CD4-positive, alpha-beta T cell (primary cell): Measurements from ENCODE around the gene EZR. TPM values are rescaled to one million over a fixed set of nuclear protein-coding genes. Genes with fewer than 3 reads are reported as not detected.

ENCODE experiments used
- ATAC-seq: fragments of 200-7000 bp; cut with Tn5 transposase; one replicate; pipeline ENCODE4 v1.10.0; 2022; ENCODE audit warnings: mild to moderate bottlenecking; ENCODE audit not compliant: poor library complexity
- CTCF ChIA-PET: fragments of 350-600 bp; sonication (Branson Sonifier 250); formaldehyde crosslinking; loops from one replicate; lab custom pipeline; 2021; ENCODE audit warnings: antibody characterized with exemption, inconsistent platforms; lab: Charles Lee
- POLR2A ChIA-PET: fragments of 350-600 bp; sonication (Branson Sonifier 250); formaldehyde crosslinking; loops from one replicate; lab custom pipeline; 2021; ENCODE audit warnings: antibody characterized with exemption, inconsistent platforms; lab: Charles Lee
- DNase-seq, 14 experiments: peaks; one replicate each; pipeline ENCODE4 v3.0.0-alpha.2; 2013 to 2020; ENCODE audit warnings: mixed read lengths in 2 of 14
- H3K27ac ChIP-seq, 2 donors: one replicate each; pipeline versions ENCODE4 v1.5.1 to v1.7.0; 2013; ENCODE audit warnings: low read length in 2 of 2, low read depth in 1 of 2, mild to moderate bottlenecking in 1 of 2
- H3K27me3 ChIP-seq, 2 experiments: 1 replicate in 1 of 2; 2 replicates in 1 of 2; pipeline versions ENCODE4 v1.6.1 to v1.7.0; 2013; ENCODE audit warnings: low read length in 2 of 2, control low read depth in 1 of 2, mild to moderate bottlenecking in 1 of 2, moderate library complexity in 1 of 2; ENCODE audit not compliant: insufficient read depth in 2 of 2, control insufficient read depth in 1 of 2
- H3K36me3 ChIP-seq: one replicate; pipeline ENCODE4 v1.6.1; 2013; ENCODE audit warnings: low read length, control low read depth; ENCODE audit not compliant: insufficient read depth
- H3K4me1 ChIP-seq: one replicate; pipeline ENCODE4 v1.6.1; 2013; ENCODE audit warnings: low read length, control low read depth; ENCODE audit not compliant: insufficient read depth
- H3K4me3 ChIP-seq: one replicate; pipeline ENCODE4 v1.5.1; 2013; ENCODE audit warnings: mild to moderate bottlenecking, low read length, moderate library complexity
- H3K9me3 ChIP-seq, 2 experiments: 1 replicate in 1 of 2; 2 replicates in 1 of 2; pipeline versions ENCODE4 v1.6.1 to v1.7.0; 2013; ENCODE audit warnings: low read length in 2 of 2, mild to moderate bottlenecking in 2 of 2, control low read depth in 1 of 2, moderate library complexity in 1 of 2; ENCODE audit not compliant: control insufficient read depth in 1 of 2, insufficient read depth in 1 of 2
- H3K27ac Mint-ChIP-seq: one replicate; pipeline ENCODE4 v1.8.0; 2020; ENCODE audit warnings: mixed read lengths
- H3K27me3 Mint-ChIP-seq: one replicate; pipeline ENCODE4 v1.8.0; 2021; ENCODE audit warnings: mixed read lengths
- H3K36me3 Mint-ChIP-seq: one replicate; pipeline ENCODE4 v1.8.0; 2021; ENCODE audit warnings: low read depth, mixed read lengths
- H3K4me1 Mint-ChIP-seq: one replicate; pipeline ENCODE4 v1.8.0; 2021; ENCODE audit warnings: low read depth, mixed read lengths
- H3K4me3 Mint-ChIP-seq: one replicate; pipeline ENCODE4 v1.8.0; 2020; ENCODE audit warnings: mild to moderate bottlenecking, mixed read lengths
- H3K9me3 Mint-ChIP-seq: one replicate; pipeline ENCODE4 v1.8.0; 2020; ENCODE audit warnings: mixed read lengths
- CTCF ChIP-seq: fragments of 200-600 bp; IDR thresholded peaks from one replicate; pipeline ENCODE4 v1.8.0; 2022; ENCODE audit warnings: antibody characterized with exemption, mild to moderate bottlenecking
- intact Hi-C, 2 experiments: fragments of 100-400 bp; cut with DNase I in 1 of 2; cut with micrococcal nuclease in 1 of 2; formaldehyde crosslinking; loops; one replicate each; pipeline versions ENCODE4 v1.15.1 to v1.9.0; 2023 to 2025; cut with DNase I, micrococcal nuclease
- microRNA-seq: library from miRNA; unstranded; fragments of <30 nt; microRNA quantifications from one replicate; pipeline ENCODE4 v1.2.0, GENCODE V29; 2021; ENCODE audit warnings: borderline microRNAs expressed, borderline replicate concordance
- total RNA-seq, 174 experiments: library from RNA in 2 of 174; stranded (reverse) in 2 of 174; gene quantifications; one replicate each; pipeline ENCODE4 v1.2.3 and lab custom pipeline; 2021 to 2026

EZR gene
- total RNA-seq, 2 experiments from 2014 or later, result 434 to 449 TPM

DNA sequence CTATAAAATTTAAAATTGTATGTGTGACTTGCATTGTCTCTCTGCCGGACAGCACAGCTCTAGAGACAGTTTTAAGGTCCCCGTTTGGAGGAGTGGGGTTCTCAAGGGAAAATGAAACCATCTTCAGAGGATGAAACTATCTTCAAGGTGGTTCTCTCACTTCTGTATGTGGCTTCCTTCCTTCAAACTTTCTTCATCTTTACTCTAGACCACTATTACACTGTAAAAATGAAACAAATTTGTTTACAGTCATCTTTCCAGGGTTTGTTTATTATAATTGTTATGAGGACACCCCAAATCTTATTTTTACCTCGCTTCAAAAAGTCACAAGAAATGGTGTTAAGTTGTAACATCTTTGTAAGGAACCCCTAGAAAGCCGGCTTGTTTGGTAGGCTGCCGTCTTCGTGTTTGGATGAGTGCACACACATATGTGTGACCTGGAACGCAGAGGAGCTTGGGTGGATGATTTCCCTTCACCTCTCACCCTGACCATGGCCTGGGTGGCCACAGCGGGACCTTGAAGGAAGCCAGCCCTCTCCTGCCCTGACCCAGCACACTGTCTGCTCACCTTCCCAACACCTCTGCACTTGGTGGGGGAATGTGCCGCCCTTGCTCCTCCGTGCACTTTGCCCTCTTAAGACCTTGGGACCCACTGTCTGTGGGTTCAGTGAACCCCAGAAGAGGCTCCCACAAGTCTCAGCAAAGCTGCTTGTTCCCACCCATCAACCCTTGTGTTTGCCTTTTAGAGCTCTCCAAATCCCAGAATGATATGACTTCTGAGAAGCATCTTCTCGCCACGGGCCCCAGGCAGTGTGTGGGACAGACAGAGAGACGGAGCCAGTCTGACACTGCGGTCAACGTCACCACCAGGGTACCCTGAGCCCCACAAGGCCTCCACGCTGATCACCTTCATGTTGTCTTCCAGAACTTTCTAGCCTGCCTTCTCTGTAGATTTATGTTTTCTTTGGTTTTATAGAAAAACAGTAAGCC is 101.5 kb downstream of the EZR start:
- no peak for TF ChIP-seq CTCF
- ChIA-PET CTCF (interaction anchor here (0.8 to 1.3 kb wide), 3 partner anchors 13 to 25 kb away, joined by 3 to 5 read pairs (median 4); no protein-coding TSS in a partner anchor), POLR2A (no interaction called here)
- peak overlapping the region; percentile 26 for H3K4me3 Mint-ChIP-seq
- intact Hi-C loops, result loop anchor here (10.0 kb wide), 2 partner anchors 57 to 77 kb away; no protein-coding TSS in a partner anchor
- ATAC-seq, result no peak
- peak overlapping the region; percentile 40 for H3K27ac Mint-ChIP-seq
- peaks cover 70% of the 10 kb centered on the region for H3K4me1 ChIP-seq
- DNase-seq, result peak in 2 of 14 experiments; percentile 26 to 79
- H3K9me3 Mint-ChIP-seq, result no peaks in the 10 kb centered on the region
- peaks cover 41% of the 10 kb centered on the region for H3K4me1 Mint-ChIP-seq
- no peak overlapping the region for H3K4me3 ChIP-seq
- H3K36me3 Mint-ChIP-seq, result peaks cover 66% of the 10 kb centered on the region
- no peaks in the 10 kb centered on the region for H3K27me3 ChIP-seq
- H3K27me3 Mint-ChIP-seq, result no peaks in the 10 kb centered on the region
- peaks cover 26% of the 10 kb centered on the region for H3K36me3 ChIP-seq
- peak overlapping the region; percentile 35 to 73 for H3K27ac ChIP-seq
- no peaks in the 10 kb centered on the region for H3K9me3 ChIP-seq

Small RNAs within 50 kb of the gene (microRNA-seq; reads per million reads assigned to microRNA genes)
- gene MIR3918, result 0.61 reads per million

Other genes with a start within 250 kb of the EZR start
- 100 to 1,000 TPM; 170 to 182 TPM for gene DYNLT1, start 174.6 kb downstream of the EZR start, total RNA-seq
- gene SYTL3, start 169.3 kb downstream of the EZR start, total RNA-seq, result 10 to 100 TPM; 41.2 to 42.7 TPM
- gene RSPH3, start 180.8 kb upstream of the EZR start, total RNA-seq, result 1 to 10 TPM in 1 of 2 experiments, under 1 TPM in 1; 0.59 to 1.1 TPM
- 100 to 1,000 TPM; 245 to 261 TPM for gene TAGAP, start 225.6 kb upstream of the EZR start, total RNA-seq